Transverse colon (tissue), 4 donors: ENCODE data around the gene SYNE2.

Experiments used
- CTCF ChIP-seq, 5 experiments: fragments of 200-600 bp in 3 of 5; fragments of 450-650 bp in 2 of 5; sonication (generic) in 3 of 5; IDR thresholded peaks; 1 replicate in 2 of 5; 2 replicates in 3 of 5; pipeline ENCODE4 v1.5.1; 2016 to 2017; ENCODE audit warnings: antibody characterized with exemption in 5 of 5, inconsistent platforms in 3 of 5, mild to moderate bottlenecking in 2 of 5, moderate library complexity in 1 of 5
- EP300 ChIP-seq: sonication (generic); formaldehyde crosslinking; IDR thresholded peaks from one replicate; pipeline ENCODE4 v1.6.1; 2017; ENCODE audit warnings: antibody characterized with exemption, low read depth
- POLR2AphosphoS5 ChIP-seq, 3 donors: sonication (generic); formaldehyde crosslinking; IDR thresholded peaks; one replicate each; pipeline ENCODE4 v1.6.1; 2016; ENCODE audit warnings: antibody characterized with exemption in 3 of 3

DNA sequence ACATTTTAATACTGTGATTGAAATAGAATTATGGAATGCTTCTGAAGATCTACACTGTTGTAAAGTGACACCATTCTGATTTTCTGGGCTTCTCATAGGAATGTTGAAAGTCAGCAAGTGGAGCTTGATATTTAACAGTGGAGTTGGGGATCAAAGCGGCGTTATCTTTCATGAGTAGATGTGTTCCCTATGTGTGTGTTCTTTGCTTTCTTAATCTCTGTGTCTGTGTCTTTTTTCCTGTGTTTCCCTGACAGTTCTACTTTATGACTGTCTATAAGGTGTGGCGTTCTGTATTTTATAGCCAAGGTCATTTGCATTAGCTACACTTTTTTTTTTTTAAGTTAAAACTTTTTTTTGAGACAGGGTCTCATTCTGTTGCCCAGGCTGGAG lies 24.7 kb downstream of the SYNE2 start:
- TF ChIP-seq CTCF (IDR thresholded peaks at IDR 0.05) (no peak), POLR2AphosphoS5 (IDR thresholded peaks at IDR 0.05) (no peak), EP300 (no peak)
